NCI-H128 (cell line): ENCODE measurements around the gene TNFRSF19.
"Not testable (repeated sequence)": the region's sequence is repeated elsewhere in the genome, so short reads cannot be mapped to it uniquely, and the experiment has no call there.

Experiments
- DNase-seq: peaks from one replicate; lab custom pipeline; 2025; ENCODE audit not compliant: unreplicated experiment; lab: John Stamatoyannopoulos, UW

Gene TNFRSF19, protein sequence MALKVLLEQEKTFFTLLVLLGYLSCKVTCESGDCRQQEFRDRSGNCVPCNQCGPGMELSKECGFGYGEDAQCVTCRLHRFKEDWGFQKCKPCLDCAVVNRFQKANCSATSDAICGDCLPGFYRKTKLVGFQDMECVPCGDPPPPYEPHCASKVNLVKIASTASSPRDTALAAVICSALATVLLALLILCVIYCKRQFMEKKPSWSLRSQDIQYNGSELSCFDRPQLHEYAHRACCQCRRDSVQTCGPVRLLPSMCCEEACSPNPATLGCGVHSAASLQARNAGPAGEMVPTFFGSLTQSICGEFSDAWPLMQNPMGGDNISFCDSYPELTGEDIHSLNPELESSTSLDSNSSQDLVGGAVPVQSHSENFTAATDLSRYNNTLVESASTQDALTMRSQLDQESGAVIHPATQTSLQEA

GRCh38 chr13:23570099-23570920 is at the start of gene TNFRSF19:
TSS of gene TNFRSF19 (plus strand) at chr13:23570412. CDS start at chr13:23590184, 19,772 bp downstream.
- no peak for DNase-seq

- not testable (repeated sequence) for DNase-seq
Measured at GRCh38 chr13:23529926-23530325, 40.3 kb upstream of the TNFRSF19 start.

DNA sequence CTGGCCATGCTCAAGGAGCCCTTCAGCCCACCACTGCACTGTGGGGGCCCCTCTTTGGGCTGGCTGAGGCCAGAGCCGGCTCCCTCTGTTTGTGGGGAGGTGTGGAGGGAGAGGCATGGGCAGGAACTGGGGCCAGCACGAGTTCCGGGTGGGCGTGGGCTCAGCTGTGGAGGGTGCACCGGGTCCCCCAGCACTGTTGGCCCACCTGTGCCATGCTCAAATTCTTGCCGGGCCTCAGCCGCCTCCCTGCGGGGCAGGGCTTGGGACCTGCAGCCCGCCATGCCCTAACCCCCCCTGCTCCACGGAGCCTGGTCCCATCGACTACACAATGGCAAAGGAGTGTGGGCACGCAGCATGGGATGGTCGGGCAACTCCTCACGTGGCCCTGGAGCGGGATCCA is 38.8 kb upstream of the TNFRSF19 start:
- no peak for DNase-seq

DNA sequence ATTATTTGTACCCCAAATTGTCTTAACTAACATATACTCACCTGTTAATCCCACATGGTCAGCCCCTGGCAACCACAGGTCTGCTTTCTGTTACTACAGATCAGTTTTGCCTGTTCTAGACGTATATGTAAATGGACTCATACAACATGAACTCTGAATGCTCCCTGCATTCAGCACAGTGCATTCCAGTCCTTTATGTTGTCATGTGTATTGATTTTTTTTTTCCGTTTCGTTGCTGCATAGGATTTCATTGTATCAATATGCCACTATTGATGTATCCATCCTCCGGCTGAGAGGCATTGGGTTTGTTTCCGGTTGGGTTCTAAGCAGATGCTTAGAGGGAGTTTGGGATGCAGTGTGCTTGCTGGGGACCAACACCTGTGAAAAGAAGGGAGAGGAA is 36.1 kb upstream of the TNFRSF19 start:
- DNase-seq, result no peak

DNA sequence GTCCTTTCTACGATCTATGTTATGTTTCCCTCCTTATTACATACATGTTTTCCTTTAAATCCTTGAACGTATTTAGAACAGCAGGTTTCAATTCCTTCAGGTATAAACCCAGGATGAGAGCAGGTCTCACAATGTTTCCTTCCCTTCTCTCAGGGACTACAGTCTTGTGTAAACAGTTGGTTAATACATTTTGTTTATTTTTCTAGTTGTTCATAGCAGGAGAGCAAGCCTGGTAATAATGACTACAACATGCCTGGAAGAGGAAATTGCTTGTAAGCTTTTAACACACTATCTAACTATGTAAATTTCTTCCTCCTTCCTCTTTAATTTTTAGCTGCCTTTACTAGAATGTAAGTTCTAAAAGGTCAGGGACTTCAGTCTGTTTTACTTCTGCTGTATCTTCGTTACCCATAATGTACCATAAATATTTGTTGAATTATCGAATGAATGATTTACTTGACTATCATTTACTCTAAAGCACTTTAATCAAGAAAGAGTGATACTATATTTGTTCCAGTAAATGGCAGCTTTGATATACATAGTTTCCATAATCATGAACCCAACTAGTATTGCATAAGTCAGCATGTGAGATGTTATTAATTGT is 28.9 kb upstream of the TNFRSF19 start:
- DNase-seq, result no peak

DNA sequence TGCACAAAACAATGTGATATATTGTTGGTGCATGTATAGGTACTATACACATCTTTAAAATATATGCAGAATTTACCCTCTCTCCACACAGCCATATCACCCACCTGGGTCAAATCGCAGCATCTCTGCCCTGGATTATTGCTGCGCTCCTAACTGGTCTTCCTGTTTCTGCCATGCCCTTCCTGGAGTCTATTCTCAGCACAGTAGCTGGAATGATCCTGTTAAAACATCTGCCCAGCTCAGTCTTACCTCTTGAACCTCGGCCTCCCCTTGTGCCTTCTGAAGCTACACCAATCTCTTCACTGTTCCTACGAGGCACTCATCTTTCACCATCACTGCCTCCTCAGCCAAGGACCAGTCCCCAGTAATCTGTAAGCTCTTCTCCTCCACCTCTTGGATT is 25.5 kb upstream of the TNFRSF19 start:
- no peak for DNase-seq

- no peak for DNase-seq
Measured at GRCh38 chr13:23547000-23547590, 23.1 kb upstream of the TNFRSF19 start.

DNA sequence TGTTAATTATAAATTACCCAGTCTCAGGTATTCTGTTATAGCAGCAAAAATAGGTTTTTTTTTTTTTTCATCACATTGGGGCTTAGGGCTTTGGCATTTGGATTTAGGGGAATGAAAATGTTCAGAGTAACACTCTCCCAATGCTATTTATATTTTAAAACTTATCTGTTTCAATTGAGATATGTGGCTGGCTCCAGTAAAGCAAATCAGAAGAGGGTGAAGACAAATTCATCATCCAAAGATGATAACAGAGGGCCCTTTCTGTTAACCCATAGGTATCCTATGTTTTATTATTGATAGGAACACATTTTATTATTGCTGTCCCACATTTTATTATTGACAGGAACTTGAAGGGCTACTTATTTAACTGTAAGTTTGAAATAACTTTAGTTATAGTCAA is 20.5 kb upstream of the TNFRSF19 start:
- no peak for DNase-seq

DNA sequence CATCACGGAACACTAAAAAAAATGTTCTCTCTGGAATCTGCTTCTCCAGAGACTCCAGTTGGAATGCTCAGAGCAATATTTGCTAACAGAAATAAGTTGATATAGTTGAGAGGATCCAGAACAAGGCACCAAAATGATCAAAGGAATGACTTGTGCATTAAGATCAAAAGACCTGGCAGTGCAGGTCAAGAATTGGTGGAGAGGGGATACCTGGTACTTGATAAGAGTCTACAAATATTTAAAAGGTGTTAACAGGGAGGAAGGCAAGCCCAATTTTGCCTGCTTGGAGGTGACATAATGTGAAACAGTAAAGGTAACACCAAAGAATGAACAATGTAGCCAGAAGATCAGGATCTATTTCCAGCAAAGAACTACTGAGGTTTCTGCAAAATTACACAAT is 20.0 kb upstream of the TNFRSF19 start:
- no peak for DNase-seq

GRCh38 chr13:23551213-23552008 is 18.8 kb upstream of the TNFRSF19 start:
- no peak for DNase-seq

GRCh38 chr13:23552171-23552570 is 18.0 kb upstream of the TNFRSF19 start:
- DNase-seq, result no peak

DNA sequence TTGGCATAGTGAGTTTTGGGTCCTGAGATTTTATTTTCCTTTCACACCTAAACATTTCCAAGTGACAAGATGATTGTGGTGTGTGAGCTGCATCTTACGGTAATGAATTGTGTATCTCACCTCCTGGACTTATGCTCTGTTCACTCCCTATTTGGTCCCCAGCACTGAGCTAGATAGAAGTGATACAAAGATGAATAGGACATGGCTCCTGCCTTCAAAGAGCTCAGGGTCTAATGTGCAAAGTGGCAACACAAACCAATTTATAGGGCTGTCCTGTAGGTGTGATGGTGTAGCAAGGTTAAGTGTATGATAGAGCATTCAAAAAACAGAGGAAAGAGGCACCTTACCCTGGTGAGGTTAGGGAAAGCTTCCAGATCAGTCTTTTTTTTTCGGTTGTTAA is 17.6 kb upstream of the TNFRSF19 start:
- no peak for DNase-seq

GRCh38 chr13:23554000-23554399 is 16.2 kb upstream of the TNFRSF19 start:
- no peak for DNase-seq

DNA sequence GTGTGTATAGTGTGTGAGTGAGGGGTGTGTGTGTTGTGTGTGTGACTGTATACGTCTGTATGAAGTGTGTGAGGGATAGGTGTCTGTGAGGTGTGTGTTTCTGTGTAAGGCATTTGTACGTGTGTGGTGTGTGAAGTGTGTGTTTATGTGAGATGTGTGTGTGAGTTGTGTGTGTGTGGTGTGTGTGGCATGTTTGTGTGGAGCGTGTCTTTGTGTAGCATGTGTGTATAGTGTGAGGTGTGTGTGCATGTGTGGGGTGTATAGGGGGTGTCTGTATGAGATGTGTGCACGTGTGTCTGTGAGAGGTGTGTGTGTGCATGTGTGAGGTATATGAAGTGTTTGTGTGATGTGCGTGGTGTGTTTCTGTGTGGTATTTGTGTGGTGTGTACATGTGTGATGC is 13.2 kb upstream of the TNFRSF19 start:
- no peak for DNase-seq

- no peak for DNase-seq
Measured at GRCh38 chr13:23557733-23558132, 12.5 kb upstream of the TNFRSF19 start.

GRCh38 chr13:23558675-23559536 is 11.3 kb upstream of the TNFRSF19 start:
- peak; percentile 22 for DNase-seq

DNA sequence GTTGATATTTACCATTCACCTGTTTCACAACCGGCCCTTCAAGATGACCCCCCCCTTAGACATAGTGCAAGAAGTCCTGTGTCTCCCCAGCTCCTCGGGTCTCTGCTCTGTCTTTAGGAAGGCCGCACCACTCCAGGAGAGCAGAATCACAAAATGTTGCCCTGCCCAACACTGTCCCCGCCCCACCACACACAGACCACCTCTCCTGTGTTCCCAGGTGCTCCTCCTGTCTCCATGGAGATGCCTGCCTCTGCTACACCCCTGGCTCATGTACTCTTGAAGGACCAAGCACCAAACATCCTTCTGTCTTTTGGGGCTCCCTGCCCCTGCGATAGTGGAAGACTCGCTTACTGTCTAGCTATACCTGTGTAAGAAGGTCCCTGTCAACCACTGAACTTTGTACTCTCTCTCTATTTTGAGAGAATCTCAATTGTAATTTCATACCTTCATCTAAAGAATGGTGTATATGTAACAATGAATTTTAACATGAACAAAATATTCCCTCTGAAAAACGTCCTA is 9.6 kb upstream of the TNFRSF19 start:
- no peak for DNase-seq

DNA sequence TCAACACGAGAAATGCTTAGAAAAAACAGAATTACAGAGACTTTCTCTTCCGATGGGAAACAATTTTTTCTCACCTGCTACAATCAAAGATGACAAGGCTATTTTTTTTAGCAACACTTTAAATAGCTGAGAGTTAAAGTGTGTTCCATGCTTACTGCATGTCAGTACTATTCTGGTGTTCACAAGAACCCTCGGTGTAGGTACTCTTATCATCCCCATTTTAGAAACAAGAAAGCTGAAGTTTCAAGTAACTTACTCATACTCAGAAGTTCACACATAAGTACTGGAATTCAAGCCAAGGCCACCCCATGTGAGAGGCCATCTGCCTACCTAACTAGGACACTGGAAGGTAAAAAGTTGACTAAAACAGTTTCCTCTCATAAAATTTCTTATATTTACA is 9.0 kb upstream of the TNFRSF19 start:
- no peak for DNase-seq

DNA sequence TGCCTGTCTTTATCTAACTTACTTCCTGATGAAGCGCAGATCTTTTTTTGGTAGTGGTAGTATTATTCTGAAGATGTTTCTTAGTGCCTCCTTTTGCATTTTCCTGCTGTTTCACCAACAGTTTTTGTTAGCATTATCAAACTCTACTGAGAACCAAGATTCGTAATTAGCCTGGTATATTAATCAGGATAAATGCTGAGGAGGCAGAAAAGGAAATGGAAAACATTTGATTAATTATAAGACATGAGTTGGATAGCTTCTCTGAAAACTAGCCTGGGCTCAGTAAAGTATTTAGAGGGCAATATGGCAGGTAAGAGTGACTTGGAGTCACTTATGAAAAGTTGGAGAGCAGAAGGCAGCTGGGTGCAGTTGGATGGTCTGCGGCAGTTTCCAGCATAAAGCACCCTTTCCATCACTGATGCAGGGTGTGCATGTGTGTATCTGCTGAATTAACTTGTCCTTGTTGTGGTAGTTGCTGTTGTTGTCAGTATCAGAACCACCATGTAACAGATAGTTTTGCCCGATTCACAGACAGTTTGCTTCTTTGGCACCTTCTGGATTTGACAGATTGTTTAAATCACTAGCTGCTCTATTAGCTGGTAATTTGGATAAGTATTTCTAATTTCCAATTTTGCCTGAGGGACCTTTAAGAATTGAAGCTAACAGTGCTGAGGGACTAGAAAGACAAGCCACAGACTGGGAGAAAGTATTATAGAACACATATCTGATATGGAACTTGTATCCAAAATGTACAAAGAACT is 6.9 kb upstream of the TNFRSF19 start:
- DNase-seq, result no peak
